NCI-H1417 treated with DMSO at 0.1 percent for 48 hours (cell line): Measurements from ENCODE around the gene CRYBA4.

Source experiments
- DNase-seq: peaks from one replicate; lab custom pipeline; 2025; lab: John Stamatoyannopoulos, UW

CRYBA4 gene

GRCh38 chr22:26660961-26661578 lies 39.3 kb downstream of the CRYBA4 start:
- no peak for DNase-seq

GRCh38 chr22:26662160-26662559 lies 40.4 kb downstream of the CRYBA4 start:
- no peak for DNase-seq

GRCh38 chr22:26663374-26663923 lies 41.7 kb downstream of the CRYBA4 start:
- DNase-seq, result no peak

- no peak for DNase-seq
These were observed 44.1 kb downstream of the CRYBA4 start for GRCh38 chr22:26665813-26666231.

- DNase-seq, result no peak
These were observed 45.4 kb downstream of the CRYBA4 start for GRCh38 chr22:26667140-26667539.

- no peak for DNase-seq
These were observed 47.3 kb downstream of the CRYBA4 start for GRCh38 chr22:26669060-26669481.

GRCh38 chr22:26670459-26670858 lies 48.7 kb downstream of the CRYBA4 start:
- no peak for DNase-seq

- DNase-seq, result no peak
These were observed 49.7 kb downstream of the CRYBA4 start for GRCh38 chr22:26671317-26672059.

GRCh38 chr22:26672060-26672471 lies 50.3 kb downstream of the CRYBA4 start:
- no peak for DNase-seq

- no peak for DNase-seq
These were observed 51.1 kb downstream of the CRYBA4 start for GRCh38 chr22:26672590-26673468.

GRCh38 chr22:26673486-26673885 lies 51.7 kb downstream of the CRYBA4 start:
- no peak for DNase-seq

- DNase-seq, result no peak
These were observed 52.7 kb downstream of the CRYBA4 start for GRCh38 chr22:26674211-26675190.

- DNase-seq, result no peak
These were observed 54.0 kb downstream of the CRYBA4 start for GRCh38 chr22:26675687-26676268.

- no peak for DNase-seq
These were observed 55.5 kb downstream of the CRYBA4 start for GRCh38 chr22:26677217-26677616.

GRCh38 chr22:26679003-26679629 lies 57.4 kb downstream of the CRYBA4 start:
- no peak for DNase-seq
